Sigmoid colon (tissue), 7 donors: ENCODE results near the gene ERICH6. TPM values are rescaled to one million over a fixed set of nuclear protein-coding genes. Genes with fewer than 3 reads are reported as not detected.
"Not testable (repeated sequence)": the region's sequence is repeated elsewhere in the genome, so short reads cannot be mapped to it uniquely, and the experiment has no call there.

Experiments used
- DNase-seq: peaks from one replicate; pipeline ENCODE4 v3.0.0-alpha.2; 2019
- H3K27ac ChIP-seq, 4 donors: fragments of 200-600 bp; sonication (generic); one replicate each; pipeline ENCODE4 v1.5.1; 2016 to 2019; ENCODE audit warnings: mild to moderate bottlenecking in 1 of 4
- H3K27me3 ChIP-seq, 3 donors: fragments of 200-600 bp; sonication (generic); one replicate each; pipeline ENCODE4 v1.5.1; 2019; ENCODE audit warnings: mild to moderate bottlenecking in 1 of 3
- H3K36me3 ChIP-seq, 4 donors: fragments of 200-600 bp; sonication (generic); one replicate each; pipeline ENCODE4 v1.5.1; 2016 to 2019
- H3K4me1 ChIP-seq, 4 donors: fragments of 200-600 bp; sonication (generic); one replicate each; pipeline ENCODE4 v1.5.1; 2017 to 2019
- H3K4me3 ChIP-seq, 4 donors: fragments of 200-600 bp; sonication (generic); one replicate each; pipeline ENCODE4 v1.5.1; 2017 to 2019; ENCODE audit warnings: mild to moderate bottlenecking in 2 of 4, moderate library complexity in 1 of 4
- H3K9me3 ChIP-seq, 4 donors: fragments of 200-600 bp in 3 of 4; sonication (generic) in 3 of 4; one replicate each; pipeline versions ENCODE4 v1.5.1 to v1.6.1; 2013 to 2019
- EP300 ChIP-seq, 4 donors: sonication (generic); formaldehyde crosslinking; IDR thresholded peaks; one replicate each; pipeline ENCODE4 v1.6.1; 2017; ENCODE audit warnings: antibody characterized with exemption in 4 of 4
- POLR2A ChIP-seq, 2 donors: fragments of 450-650 bp; IDR thresholded peaks; one replicate each; pipeline ENCODE4 v1.6.1; 2016; ENCODE audit warnings: antibody characterized with exemption in 2 of 2, mild to moderate bottlenecking in 2 of 2, moderate library complexity in 2 of 2
- POLR2AphosphoS5 ChIP-seq, 4 donors: sonication (generic); formaldehyde crosslinking; IDR thresholded peaks; one replicate each; pipeline ENCODE4 v1.6.1; 2017; ENCODE audit warnings: antibody characterized with exemption in 4 of 4
- WGBS, 2 donors: extraction: QIAGEN DNeasy Blood & Tissue Kit; methylation state at CpG; one replicate each; pipeline ENCODE4 v1.1.7; 2013; 5-methylcytosine and 5-hydroxymethylcytosine counted together
- intact Hi-C: fragments of 100-400 bp; cut with DNase I; formaldehyde crosslinking; loops from one replicate; pipeline ENCODE4 v1.15.1; 2023
- polyA plus RNA-seq, 3 donors: library from polyadenylated mRNA; stranded (reverse); fragments of 200-250 nt; gene quantifications; one replicate each; pipeline ENCODE4 v1.2.3, GENCODE V29; 2013
- total RNA-seq, 4 donors: library from RNA; depleted of rRNA; stranded (reverse); fragments of >200 nt; gene quantifications; one replicate each; pipeline ENCODE4 v1.1.0, GENCODE V29; 2016
- TF ChIP-seq, protein P1 (sequence below), 4 experiments: fragments of 450-650 bp in 3 of 4; fragments of 200-600 bp in 1 of 4; IDR thresholded peaks; one replicate each; pipeline ENCODE4 v1.5.1; 2016 to 2019; ENCODE audit warnings: antibody characterized with exemption in 4 of 4, mild to moderate bottlenecking in 3 of 4, moderate library complexity in 2 of 4
- donor health status: healthy with polysubstance abuse.
- donor health status: Bipolar disorder and iron deficiency.
- donor health status: healthy.

The ERICH6 gene
- total and polyA plus RNA-seq, 7 donors, result not detected

- no peak for TF ChIP-seq POLR2AphosphoS5 (IDR thresholded peaks at IDR 0.05)
- TF ChIP-seq EP300 (IDR thresholded peaks at IDR 0.05), result no peak
- no peak for TF ChIP-seq POLR2A (IDR thresholded peaks at IDR 0.05)
- TF ChIP-seq, protein P1, sequence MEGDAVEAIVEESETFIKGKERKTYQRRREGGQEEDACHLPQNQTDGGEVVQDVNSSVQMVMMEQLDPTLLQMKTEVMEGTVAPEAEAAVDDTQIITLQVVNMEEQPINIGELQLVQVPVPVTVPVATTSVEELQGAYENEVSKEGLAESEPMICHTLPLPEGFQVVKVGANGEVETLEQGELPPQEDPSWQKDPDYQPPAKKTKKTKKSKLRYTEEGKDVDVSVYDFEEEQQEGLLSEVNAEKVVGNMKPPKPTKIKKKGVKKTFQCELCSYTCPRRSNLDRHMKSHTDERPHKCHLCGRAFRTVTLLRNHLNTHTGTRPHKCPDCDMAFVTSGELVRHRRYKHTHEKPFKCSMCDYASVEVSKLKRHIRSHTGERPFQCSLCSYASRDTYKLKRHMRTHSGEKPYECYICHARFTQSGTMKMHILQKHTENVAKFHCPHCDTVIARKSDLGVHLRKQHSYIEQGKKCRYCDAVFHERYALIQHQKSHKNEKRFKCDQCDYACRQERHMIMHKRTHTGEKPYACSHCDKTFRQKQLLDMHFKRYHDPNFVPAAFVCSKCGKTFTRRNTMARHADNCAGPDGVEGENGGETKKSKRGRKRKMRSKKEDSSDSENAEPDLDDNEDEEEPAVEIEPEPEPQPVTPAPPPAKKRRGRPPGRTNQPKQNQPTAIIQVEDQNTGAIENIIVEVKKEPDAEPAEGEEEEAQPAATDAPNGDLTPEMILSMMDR (IDR thresholded peaks at IDR 0.05), result no peak
- intact Hi-C loops, result no loop called here
- Histone ChIP-seq H3K27me3 (no peaks in the 10 kb centered on the region), H3K4me3 (no peak overlapping the region), H3K4me1 (no peaks in the 10 kb centered on the region), H3K9me3 (no peaks in the 10 kb centered on the region), H3K36me3 (peaks cover 0 to 49% (median 10%) of the 10 kb centered on the region in 4 donors), H3K27ac (no peak overlapping the region)
- no peak for DNase-seq
- WGBS, 2 donors, result 92 to 93% methylated on average over 7 of the region's 7 CpGs
These were observed 72.1 kb downstream of the ERICH6 start for GRCh38 chr3:150631515-150632221.

- peaks cover 11 to 78% (median 21%) of the 10 kb centered on the region in 4 donors for H3K36me3 ChIP-seq
- no peak overlapping the region for H3K4me3 ChIP-seq
- H3K27ac ChIP-seq, result no peak overlapping the region
- WGBS, 2 donors, result 79 to 85% methylated on average over 2 of the region's 2 CpGs
- no peaks in the 10 kb centered on the region for H3K9me3 ChIP-seq
- TF ChIP-seq POLR2A (IDR thresholded peaks at IDR 0.05) (no peak), EP300 (IDR thresholded peaks at IDR 0.05) (no peak), POLR2AphosphoS5 (IDR thresholded peaks at IDR 0.05) (no peak)
- TF ChIP-seq, protein P1 (IDR thresholded peaks at IDR 0.05), result no peak
- intact Hi-C loops, result no loop called here
- H3K4me1 ChIP-seq, result peaks cover 0 to 14% (median 9%) of the 10 kb centered on the region in 4 donors
- no peaks in the 10 kb centered on the region for H3K27me3 ChIP-seq
- no peak for DNase-seq
These were observed 76.2 kb downstream of the ERICH6 start for GRCh38 chr3:150627557-150627956.

GRCh38 chr3:150626148-150626930, 77.4 kb downstream of the ERICH6 start:
- TF ChIP-seq POLR2A (IDR thresholded peaks at IDR 0.05) (no peak), EP300 (IDR thresholded peaks at IDR 0.05) (no peak), POLR2AphosphoS5 (IDR thresholded peaks at IDR 0.05) (no peak)
- TF ChIP-seq, protein P1 (IDR thresholded peaks at IDR 0.05), result no peak
- DNase-seq, result no peak
- peaks cover 11 to 75% (median 19%) of the 10 kb centered on the region in 4 donors for H3K36me3 ChIP-seq
- no peaks in the 10 kb centered on the region for H3K9me3 ChIP-seq
- no peak overlapping the region for H3K4me3 ChIP-seq
- no peaks in the 10 kb centered on the region for H3K27me3 ChIP-seq
- no peak overlapping the region for H3K27ac ChIP-seq
- intact Hi-C loops, result no loop called here
- WGBS, 2 donors, result 85 to 94% methylated on average over 2 of the region's 2 CpGs
- H3K4me1 ChIP-seq, result peaks cover 0 to 14% (median 9%) of the 10 kb centered on the region in 4 donors

GRCh38 chr3:150623945-150624344, 79.8 kb downstream of the ERICH6 start:
- H3K36me3 ChIP-seq, result peaks cover 11 to 52% (median 18%) of the 10 kb centered on the region in 4 donors
- no peaks in the 10 kb centered on the region for H3K9me3 ChIP-seq
- 94 to 97% methylated on average over 1 of the region's 1 CpG for WGBS, 2 donors
- H3K27me3 ChIP-seq, result no peaks in the 10 kb centered on the region
- no peak for DNase-seq
- no peak overlapping the region for H3K4me3 ChIP-seq
- TF ChIP-seq POLR2A (IDR thresholded peaks at IDR 0.05) (no peak), POLR2AphosphoS5 (IDR thresholded peaks at IDR 0.05) (no peak), EP300 (IDR thresholded peaks at IDR 0.05) (no peak)
- TF ChIP-seq, protein P1 (IDR thresholded peaks at IDR 0.05), result no peak
- intact Hi-C loops, result no loop called here
- peaks cover 0 to 14% (median 9%) of the 10 kb centered on the region in 4 donors for H3K4me1 ChIP-seq
- no peak overlapping the region for H3K27ac ChIP-seq

- H3K36me3 ChIP-seq, result peaks cover 11 to 42% (median 15%) of the 10 kb centered on the region in 4 donors
- intact Hi-C loops, H3K27ac ChIP-seq: not testable (repeated sequence)
These were observed 80.8 kb downstream of the ERICH6 start for GRCh38 chr3:150622955-150623354.

More at GRCh38 chr3:150622955-150623354, 80.8 kb downstream of the ERICH6 start:
- not testable (repeated sequence) for H3K27me3 ChIP-seq, H3K4me3 ChIP-seq, H3K9me3 ChIP-seq, DNase-seq
- peaks cover 0 to 14% (median 9%) of the 10 kb centered on the region in 4 donors for H3K4me1 ChIP-seq
